Dermis blood vessel endothelial cell (primary cell): ENCODE data around the gene DUSP22. TPM values are rescaled to one million over a fixed set of nuclear protein-coding genes. Genes with fewer than 3 reads are reported as not detected.
"Not testable (repeated sequence)": the region's sequence is repeated elsewhere in the genome, so short reads cannot be mapped to it uniquely, and the experiment has no call there.

Source experiments
- DNase-seq: peaks from one replicate; pipeline ENCODE4 v3.0.0; 2010
- total RNA-seq: library from RNA; depleted of rRNA; stranded (reverse); fragments of >200 nt; gene quantifications from 2 replicates; pipeline ENCODE4 v1.2.3, GENCODE V29; 2014

DUSP22 gene
- total RNA-seq, 1 donor from 2014 or later = 40.8 TPM

DNA sequence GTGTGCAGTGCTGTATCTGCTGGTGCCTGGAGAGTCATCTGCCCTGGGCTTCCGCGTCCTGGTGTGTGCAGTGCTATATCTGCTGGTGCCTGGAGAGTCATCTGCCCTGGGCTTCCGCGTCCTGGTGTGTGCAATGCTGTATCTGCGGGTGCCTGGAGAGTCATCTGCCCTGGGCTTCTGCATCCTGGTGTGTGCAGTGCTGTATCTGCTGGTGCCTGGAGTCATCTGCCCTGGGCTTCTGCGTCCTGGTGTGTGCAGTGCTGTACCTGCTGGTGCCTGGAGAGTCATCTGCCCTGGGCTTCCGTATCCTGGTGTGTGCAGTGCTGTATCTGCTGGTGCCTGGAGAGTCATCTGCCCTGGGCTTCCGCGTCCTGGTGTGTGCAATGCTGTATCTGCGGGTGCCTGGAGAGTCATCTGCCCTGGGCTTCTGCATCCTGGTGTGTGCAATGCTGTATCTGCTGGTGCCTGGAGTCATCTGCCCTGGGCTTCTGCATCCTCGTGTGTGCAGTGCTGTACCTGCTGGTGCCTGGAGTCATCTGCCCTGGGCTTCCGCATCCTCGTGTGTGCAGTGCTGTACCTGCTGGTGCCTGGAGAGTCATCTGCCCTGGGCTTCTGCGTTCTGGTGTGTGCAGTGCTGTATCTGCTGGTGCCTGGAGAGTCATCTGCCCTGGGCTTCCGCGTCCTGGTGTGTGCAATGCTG lies 33.0 kb downstream of the DUSP22 start:
- not testable (repeated sequence) for DNase-seq

DNA sequence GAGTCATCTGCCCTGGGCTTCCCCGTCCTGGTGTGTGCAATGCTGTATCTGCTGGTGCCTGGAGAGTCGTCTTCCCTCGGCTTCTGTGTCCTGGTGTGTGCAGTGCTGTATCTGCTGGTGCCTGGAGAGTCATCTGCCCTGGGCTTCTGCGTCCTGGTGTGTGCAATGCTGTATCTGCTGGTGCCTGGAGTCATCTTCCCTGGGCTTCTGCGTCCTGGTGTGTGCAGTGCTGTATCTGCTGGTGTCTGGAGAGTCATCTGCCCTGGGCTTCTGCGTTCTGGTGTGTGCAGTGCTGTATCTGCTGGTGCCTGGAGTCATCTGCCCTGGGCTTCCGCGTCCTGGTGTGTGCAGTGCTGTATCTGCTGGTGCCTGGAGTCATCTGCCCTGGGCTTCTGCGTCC lies 33.8 kb downstream of the DUSP22 start:
- not testable (repeated sequence) for DNase-seq

DNA sequence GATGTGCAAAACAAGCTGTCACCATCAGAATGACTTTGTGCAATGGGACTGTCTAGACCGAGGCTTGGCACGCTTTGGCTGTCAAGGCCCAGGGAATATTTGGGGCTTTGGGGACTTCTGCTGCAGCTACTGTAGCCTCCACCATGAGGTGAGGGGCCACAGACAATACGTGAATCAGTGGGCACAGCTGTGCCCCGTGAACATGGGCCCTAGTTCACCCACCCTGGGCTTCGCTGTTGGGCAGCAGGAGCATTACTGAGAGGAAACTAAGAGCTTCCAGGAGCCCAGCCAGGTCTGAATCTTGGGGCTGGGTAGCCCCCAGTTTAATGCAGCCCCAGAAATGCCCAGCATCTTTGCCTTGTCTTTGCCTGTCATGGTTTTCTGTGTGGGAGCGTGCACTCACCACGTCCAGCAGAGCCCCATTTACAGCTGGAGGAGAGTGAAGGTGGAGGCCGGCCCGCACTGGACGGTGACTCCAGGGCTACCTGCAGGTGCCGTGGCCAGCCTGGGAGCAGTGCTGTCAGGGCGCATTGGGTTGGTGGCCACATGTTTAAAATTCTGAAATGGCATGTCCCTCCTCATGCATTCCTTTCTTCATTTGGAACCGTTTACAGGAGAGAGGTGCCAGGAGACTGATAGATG lies 34.7 kb downstream of the DUSP22 start:
- DNase-seq = no peak

- DNase-seq = no peak
These were observed 35.3 kb downstream of the DUSP22 start for GRCh38 chr6:327538-328116.

GRCh38 chr6:328136-328670 lies 35.9 kb downstream of the DUSP22 start:
- peak; percentile 56 for DNase-seq

DNA sequence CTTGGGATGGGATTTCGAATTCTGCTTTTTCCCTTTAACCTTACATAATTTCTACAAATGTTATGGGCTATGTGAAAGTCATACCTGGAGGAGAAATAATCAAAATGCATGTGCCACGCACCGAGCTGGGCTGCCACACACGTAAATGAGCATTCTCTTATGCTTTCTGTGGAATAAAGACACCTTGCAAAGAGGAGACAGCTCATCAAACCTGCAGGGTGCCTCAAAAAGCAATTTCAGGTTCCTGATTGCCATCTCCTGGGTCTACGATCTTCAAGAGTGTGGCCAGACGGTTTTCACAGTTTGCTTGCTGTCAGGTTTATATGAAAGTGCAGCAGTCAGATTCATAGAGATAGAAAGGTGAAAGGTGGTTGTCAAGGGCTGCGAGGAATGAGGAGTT lies 36.6 kb downstream of the DUSP22 start:
- DNase-seq = no peak

GRCh38 chr6:329888-330691 lies 37.8 kb downstream of the DUSP22 start:
- DNase-seq = no peak

GRCh38 chr6:330948-331347 lies 38.7 kb downstream of the DUSP22 start:
- DNase-seq = no peak

DNA sequence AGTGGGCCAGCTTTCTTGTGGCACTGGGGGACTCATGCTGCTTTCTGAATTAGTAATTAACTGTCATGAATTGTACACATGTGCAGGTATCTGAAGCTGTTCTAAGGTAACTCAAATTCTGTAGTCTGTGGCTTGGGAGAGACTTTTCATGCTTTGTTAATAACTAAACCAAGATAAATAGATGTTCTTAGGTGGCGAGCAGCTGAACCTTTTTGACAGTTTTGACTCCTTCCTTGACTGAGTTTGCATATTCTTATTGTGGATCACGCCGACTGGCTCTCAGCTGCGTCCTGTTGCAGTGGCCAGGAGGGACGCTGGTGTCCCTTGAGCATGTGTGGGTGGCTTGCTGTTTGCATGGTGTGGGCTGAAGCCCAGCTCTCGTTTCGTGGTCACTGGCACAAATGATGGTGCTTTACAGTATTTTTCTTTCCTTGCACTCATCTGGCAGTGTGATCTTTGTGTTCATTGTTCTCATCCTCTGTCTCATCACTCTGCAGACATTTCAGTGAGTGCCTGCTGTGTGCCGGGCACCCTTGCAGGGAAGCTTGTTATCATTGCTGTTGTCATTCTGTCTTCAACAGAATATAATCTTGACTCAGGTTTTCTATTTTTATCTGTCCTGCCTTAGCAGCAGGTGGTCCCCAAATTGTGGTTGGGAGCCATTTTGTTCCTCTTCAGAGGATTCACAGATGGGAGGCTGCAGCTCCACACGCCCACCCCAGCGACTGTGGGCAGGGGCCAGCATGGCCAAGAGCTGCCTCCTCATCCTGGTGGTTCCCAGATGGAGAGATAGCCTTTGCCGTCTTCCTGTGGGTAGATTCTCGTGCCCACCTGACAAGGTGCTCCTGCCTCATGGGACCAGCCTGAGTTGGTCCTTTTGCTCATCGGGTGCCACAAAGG lies 39.6 kb downstream of the DUSP22 start:
- DNase-seq = no peak

GRCh38 chr6:332671-333070 lies 40.4 kb downstream of the DUSP22 start:
- DNase-seq = peak; percentile 75

GRCh38 chr6:333379-334002 lies 41.2 kb downstream of the DUSP22 start:
- peak; percentile 53 for DNase-seq

GRCh38 chr6:334536-335510 lies 42.5 kb downstream of the DUSP22 start:
- no peak for DNase-seq

DNA sequence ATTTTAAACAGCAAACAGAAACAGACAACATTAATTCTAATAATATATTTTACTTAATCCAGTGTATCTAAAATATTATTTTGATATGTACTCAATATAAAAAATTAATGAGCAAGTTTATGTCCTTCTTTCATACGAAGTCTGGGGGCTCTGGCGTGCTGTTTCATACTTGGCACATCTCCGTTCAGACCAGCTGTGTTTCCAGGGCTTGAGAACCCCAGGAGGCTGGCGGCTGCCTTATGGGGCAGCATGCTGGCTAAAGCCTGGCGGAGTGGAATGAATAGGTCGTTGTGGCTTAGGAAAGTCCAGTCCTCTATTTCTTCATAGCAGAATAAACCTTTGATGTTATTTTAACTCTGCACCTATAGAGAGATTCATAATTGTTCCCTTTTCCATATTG lies 43.3 kb downstream of the DUSP22 start:
- DNase-seq = no peak

GRCh38 chr6:336159-337114 lies 44.1 kb downstream of the DUSP22 start:
- no peak for DNase-seq

DNA sequence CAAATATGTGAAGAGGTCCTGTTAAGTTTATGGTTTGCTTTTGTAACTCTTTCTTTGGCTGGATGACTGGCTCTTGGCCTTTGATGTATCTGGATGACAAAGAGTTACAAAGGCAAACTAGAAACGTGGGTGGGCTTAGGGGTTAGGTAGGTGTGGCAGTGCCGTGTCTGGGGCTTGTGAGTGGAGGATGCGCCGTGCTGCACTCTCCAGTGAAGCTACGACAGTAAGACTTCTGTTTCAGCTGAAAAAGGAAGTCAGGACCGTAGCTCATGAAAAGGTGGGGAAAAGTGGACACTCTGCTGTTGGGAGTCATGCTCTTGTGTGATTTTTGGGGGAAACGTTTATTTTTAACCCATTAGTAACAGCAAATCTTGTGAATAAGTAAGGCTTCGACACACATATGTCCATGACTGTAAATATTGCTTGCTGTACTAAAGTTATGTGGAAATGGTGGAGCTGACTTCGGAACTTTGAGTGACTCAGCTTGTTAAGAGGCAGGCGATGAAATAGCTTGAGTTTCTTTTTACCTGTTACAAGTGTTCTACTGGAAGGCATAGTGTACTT lies 45.6 kb downstream of the DUSP22 start:
- no peak for DNase-seq

GRCh38 chr6:338815-339262 lies 46.6 kb downstream of the DUSP22 start:
- DNase-seq = no peak

- no peak for DNase-seq
These were observed 47.2 kb downstream of the DUSP22 start for GRCh38 chr6:339480-339879.

DNA sequence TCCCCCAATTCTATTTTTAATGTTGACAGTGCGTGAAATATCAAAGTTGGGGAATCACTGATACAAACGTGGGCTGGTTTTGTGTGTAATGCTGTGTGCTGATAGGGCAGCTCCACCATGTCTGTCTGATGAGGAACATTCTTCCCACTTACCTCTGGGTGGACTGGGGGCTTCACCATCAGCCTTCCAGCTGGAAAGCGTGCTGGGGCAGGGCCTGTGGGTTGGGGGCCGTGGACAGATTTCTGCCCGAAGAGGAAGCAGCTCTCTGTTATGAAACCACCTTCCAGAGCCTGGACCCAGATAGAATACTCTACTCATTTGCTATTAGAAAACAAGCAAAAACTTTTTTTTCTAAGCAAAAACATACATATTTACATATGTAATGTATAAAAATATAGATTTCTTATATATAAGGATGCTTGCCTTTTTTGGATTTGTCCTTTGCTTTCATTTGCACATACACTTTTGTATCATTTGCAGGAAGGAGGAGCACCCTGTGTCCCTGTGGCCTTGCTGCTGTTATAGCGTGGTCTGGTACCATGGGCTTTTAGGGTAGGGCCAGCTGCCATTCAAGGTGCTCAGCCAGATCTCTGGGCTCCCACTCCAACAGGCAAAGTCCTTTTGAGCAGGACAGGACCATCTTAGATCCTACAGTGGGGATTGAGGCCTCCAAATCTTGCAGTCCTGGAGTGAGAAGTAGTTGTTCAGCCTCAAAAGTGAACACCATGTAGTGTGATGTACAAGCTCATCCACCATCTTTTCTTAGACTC lies 48.1 kb downstream of the DUSP22 start:
- DNase-seq = no peak
